ENCODE data around the gene GPR34. TPM values are rescaled to one million over a fixed set of nuclear protein-coding genes. Genes with fewer than 3 reads are reported as not detected.

Gene GPR34, protein sequence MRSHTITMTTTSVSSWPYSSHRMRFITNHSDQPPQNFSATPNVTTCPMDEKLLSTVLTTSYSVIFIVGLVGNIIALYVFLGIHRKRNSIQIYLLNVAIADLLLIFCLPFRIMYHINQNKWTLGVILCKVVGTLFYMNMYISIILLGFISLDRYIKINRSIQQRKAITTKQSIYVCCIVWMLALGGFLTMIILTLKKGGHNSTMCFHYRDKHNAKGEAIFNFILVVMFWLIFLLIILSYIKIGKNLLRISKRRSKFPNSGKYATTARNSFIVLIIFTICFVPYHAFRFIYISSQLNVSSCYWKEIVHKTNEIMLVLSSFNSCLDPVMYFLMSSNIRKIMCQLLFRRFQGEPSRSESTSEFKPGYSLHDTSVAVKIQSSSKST
- not detected in 2 replicates for total RNA-seq

DNA sequence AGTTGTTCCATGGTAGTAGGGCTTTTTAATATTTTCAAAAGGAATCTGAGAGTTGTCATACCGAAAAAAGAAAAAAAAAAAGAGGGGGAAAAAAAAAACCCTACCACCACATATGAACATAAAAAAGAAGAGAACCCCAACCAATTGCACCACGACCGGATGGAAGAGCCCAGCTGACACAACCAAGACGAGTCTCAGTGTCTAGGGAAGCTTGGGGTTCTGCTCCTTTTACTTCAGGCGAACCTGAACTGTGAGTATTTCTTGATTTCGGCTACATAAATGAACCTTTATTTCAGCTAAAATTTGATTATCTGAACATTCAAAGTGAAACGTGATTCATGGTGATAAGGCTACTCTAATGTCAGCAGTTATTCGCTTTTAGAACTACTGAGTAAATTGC, at the start of gene GPR34:
Gene GPR34, plus strand, starts transcription at position 139 of the 400 bp plus-strand sequence. CDS start 6,661 bp downstream, outside the sequence.

DNA sequence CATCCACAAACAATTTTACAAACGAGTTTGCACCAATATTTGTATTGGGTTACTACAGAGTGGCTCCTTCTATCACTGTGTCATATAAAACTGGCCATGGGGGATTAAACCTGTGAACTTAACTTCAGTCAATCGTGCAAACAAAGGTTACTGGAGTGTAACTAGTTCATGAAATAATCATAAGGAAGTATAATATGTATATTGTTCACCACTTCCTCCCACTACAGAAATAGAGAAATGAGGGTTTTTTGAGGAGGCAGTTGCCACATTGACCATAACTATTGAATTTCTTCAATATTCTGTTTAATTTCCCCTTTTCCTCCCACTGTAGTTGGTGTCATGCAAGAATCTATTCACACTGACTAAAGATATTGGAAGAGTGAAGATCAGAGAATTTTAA, 35.1 kb downstream of the GPR34 start, which contains the start of gene GPR82:
Gene GPR82, plus strand, starts transcription at position 356 of the 400 bp plus-strand sequence. CDS start 2,846 bp downstream, outside the sequence.

Other genes starting within 250 kb of the GPR34 start
- gene NYX, start 241.6 kb upstream of the GPR34 start, total RNA-seq, result not detected in 2 replicates
- not detected in 2 replicates for gene GPR82, start 35.2 kb downstream of the GPR34 start, total RNA-seq
- gene CASK, start 234.6 kb downstream of the GPR34 start, total RNA-seq, result 19.4 and 23.4 TPM in 2 replicates